ENCODE data around the gene PACSIN2.

Gene PACSIN2

GRCh38 chr22:42949159-42949558 is 65.8 kb downstream of the PACSIN2 start:
- DNase-seq (ENCODE audit: extremely low read depth, low read depth): no peak
- TF ChIP-seq CTCF (IDR thresholded peaks at IDR 0.05; ENCODE audit: low read depth, low read length): peak; percentile 4

GRCh38 chr22:42948294-42948693 is 66.7 kb downstream of the PACSIN2 start:
- TF ChIP-seq CTCF (IDR thresholded peaks at IDR 0.05; ENCODE audit: low read depth, low read length): no peak
- DNase-seq (ENCODE audit: extremely low read depth, low read depth): no peak

- no peak for TF ChIP-seq CTCF (IDR thresholded peaks at IDR 0.05; ENCODE audit: low read depth, low read length)
- no peak for DNase-seq (ENCODE audit: extremely low read depth, low read depth)
Measured at GRCh38 chr22:42947211-42947990, 67.5 kb downstream of the PACSIN2 start.

- DNase-seq (ENCODE audit: extremely low read depth, low read depth): no peak
- TF ChIP-seq CTCF (IDR thresholded peaks at IDR 0.05; ENCODE audit: low read depth, low read length): no peak
Measured at GRCh38 chr22:42946546-42947198, 68.3 kb downstream of the PACSIN2 start.

- TF ChIP-seq CTCF (IDR thresholded peaks at IDR 0.05; ENCODE audit: low read depth, low read length): no peak
- DNase-seq (ENCODE audit: extremely low read depth, low read depth): no peak
Measured at GRCh38 chr22:42945736-42946135, 69.2 kb downstream of the PACSIN2 start.

- no peak for DNase-seq (ENCODE audit: extremely low read depth, low read depth)
- no peak for TF ChIP-seq CTCF (IDR thresholded peaks at IDR 0.05; ENCODE audit: low read depth, low read length)
Measured at GRCh38 chr22:42945027-42945426, 69.9 kb downstream of the PACSIN2 start.

GRCh38 chr22:42944409-42944808 is 70.5 kb downstream of the PACSIN2 start:
- no peak for TF ChIP-seq CTCF (IDR thresholded peaks at IDR 0.05; ENCODE audit: low read depth, low read length)
- no peak for DNase-seq (ENCODE audit: extremely low read depth, low read depth)
